GM21381 (cell line): Measurements from ENCODE around the gene HIF3A.

Experiments
- ATAC-seq: cut with Tn5 transposase; IDR thresholded peaks from one replicate; pipeline ENCODE4 v1.9.1; 2021; ENCODE audit warnings: mild to moderate bottlenecking, moderate library complexity; ENCODE audit not compliant: unreplicated experiment

Gene HIF3A

DNA sequence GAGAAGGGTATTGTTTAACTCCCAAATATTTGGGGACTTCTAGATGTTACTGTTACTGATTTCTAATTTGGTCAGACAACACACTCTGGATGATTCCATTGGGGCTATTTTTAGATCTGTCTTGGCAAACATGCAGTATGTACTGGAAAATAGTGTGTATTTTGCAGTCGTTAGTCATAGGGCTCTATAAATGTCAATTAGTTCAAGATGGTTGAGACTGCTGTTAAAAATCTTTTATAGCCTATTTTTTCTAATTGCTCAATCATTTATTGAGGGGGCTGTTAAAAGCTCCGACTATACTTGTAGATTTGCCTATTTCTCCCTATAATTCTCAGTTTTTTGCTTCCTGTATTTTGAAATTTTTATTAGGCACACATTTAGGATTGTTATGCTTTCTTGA, 81.4 kb downstream of the HIF3A start:
- ATAC-seq = no peak

DNA sequence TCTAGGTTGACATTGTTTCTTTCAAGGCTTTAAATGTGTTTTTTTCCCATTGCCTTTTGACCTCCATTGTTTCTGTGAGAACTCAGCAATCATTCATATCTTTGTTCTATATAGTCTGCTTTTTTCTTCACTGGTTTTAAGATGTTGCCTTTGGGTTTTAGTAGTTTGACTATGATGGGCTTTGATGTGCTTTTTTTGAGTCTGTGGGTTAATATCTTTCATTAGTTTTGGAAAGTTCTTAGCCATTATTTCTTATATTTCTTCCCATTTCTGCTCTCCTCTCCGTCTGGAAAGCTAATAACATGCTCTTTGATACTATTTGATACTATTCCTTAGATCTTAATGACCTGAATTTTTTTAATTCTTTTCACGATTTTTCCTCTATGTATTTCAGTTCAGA, 83.8 kb downstream of the HIF3A start:
- ATAC-seq = no peak

DNA sequence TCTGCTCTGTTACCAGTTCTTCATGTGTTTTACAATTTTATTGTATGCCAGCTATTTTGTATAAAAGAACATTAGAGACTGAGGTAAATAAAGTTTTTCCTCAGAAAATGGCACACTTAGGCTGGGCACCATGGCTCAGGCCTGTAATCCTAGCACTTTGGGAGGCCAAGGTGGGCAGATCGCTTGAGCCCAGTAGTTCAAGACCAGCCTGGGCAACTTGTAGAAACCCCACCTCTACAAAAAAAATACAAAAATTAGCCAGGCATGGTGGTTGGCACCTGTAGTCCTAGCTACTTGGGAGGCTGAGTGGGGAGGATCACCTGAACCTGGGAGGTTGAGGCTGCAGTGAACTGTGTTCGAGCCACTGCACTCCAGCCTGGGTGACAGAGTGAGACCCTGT, 84.5 kb downstream of the HIF3A start:
- ATAC-seq = no peak

DNA sequence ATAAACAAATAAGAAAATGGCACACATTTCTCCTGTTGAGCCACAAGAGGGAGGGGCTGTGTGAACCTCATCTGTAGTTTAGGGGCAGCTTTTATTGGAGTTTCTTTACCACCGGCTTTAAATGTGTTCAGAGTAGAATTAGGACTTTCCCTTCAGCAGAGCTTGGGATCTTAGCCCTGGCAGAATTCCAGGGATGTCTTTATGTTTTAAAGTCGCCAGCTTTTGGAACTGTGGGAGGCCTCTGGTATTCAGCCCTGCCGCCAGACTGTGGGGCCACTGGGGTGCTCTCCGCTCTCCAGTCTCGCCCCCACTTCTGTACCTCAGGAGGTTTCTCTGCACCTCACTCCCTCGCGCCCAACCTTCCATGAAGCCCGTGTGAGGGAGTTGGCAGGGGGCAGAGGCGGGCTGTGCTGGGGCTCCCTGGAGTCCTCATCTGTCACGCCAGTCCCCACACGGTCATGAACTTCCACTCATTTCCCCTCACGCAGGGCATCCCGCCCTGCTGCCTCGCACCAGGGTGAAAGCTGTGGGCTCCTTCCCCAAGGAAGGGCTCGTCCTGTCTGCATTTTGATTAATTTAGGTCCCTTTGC, 85.0 kb downstream of the HIF3A start:
- ATAC-seq = no peak

DNA sequence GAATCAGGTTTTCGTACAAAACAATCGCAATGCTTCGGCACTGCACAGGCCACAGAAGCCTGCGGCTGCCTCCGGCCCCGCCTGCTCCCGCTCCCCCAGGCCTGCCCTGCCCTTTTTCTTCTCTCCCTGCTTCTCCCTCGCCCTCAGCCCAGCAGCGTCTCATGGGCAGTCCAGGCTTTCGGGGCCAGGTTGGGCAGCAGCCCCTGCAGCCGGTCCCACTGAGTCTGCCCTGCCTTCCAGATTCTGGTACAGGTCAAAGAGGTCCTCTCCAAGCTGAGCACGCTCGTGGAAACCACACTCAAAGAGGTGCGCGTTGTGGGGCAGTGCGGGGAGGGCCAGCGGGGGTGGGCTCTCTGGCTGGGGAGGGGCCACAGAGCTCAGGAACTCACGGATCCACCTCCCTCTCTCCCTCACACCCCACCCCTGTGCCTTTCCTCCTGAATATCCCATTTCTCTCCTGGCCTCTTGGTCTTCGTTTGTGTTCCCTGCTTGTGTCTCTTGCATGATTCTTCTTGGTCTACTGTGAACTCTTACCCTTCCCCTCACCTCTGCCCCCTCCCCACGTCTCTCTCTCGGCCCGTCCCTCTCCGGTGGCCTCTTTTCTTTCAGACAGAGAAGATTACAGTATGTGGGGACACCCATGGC, 86.5 kb downstream of the HIF3A start:
- ATAC-seq = no peak

DNA sequence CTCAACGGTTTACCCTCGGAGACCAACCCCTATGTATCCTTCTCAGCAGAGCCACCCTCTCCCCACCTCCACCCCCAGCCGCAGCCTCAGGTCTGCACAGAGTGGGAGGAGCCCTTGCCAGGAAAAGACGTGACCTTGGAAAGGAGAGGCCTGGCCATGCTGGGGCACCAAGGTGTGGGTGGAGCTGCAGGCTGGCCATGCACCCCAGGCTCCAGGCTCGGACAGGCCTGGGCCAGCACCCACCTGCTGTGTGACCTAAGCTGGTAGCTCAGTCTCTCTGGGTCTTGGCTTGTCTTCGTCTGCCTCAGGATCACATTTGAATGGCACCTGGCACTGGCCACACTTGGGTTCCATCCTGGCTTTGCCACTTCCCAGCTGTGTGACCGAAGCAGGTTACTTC, 87.0 kb downstream of the HIF3A start:
- no peak for ATAC-seq

DNA sequence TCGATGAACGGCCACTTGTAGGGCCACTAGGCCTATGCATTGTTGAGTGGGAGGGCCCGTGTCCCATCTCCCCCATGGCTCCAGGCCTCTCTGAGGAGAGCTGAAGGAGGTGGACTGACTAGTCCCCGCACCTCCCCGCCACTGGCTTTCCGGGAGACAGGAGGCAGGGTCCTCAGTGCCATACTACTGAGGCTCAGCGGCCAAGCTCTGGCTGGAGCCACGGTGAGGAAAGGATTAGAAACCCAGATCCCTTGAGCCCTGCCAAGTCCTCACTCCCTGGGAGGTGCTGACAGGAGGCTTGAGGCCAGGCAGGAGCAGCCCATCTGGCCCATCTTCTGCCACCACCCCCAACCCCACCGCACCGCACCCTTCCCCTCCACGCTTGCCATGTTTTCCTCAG, 87.6 kb downstream of the HIF3A start:
- ATAC-seq = no peak

DNA sequence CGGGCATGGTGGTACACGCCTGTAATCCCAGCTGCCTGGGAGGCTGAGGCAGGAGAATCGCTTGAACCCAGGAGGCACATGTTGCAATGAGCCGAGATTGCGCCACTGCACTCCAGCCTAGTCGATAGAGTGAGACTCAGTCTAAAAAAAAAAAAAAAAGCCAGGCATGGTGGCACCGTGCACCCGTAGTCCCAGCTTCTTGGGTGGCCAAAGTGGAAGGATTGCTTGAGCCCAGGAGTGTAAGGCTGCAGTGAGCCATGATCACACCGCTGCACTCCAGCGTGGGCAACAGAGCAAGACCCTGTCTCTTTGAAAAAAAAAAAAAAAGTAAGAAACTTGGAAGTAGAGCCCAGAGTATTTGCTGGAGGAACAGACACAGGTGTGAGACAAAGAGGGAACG, 88.8 kb downstream of the HIF3A start:
- no peak for ATAC-seq

DNA sequence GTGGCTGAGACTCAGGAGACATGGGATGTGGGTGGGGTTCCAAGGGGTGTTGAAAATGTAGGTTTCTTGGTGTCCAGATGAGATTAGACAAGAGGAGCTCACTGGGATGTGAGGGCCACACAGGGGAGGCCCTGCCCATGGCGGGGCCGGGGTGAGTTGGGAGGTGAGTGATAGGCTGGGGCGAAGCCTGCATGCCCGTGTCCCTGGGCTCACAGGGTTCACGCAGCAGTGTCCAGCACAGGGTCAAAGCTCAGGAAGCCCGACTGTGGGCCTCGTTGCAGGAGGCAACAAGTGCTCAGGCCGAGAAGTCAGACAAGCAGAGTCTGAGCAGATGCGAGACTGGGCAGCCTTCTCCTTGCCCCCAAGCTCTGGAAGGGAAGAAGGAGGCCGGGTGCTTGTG, 89.3 kb downstream of the HIF3A start:
- ATAC-seq = no peak

DNA sequence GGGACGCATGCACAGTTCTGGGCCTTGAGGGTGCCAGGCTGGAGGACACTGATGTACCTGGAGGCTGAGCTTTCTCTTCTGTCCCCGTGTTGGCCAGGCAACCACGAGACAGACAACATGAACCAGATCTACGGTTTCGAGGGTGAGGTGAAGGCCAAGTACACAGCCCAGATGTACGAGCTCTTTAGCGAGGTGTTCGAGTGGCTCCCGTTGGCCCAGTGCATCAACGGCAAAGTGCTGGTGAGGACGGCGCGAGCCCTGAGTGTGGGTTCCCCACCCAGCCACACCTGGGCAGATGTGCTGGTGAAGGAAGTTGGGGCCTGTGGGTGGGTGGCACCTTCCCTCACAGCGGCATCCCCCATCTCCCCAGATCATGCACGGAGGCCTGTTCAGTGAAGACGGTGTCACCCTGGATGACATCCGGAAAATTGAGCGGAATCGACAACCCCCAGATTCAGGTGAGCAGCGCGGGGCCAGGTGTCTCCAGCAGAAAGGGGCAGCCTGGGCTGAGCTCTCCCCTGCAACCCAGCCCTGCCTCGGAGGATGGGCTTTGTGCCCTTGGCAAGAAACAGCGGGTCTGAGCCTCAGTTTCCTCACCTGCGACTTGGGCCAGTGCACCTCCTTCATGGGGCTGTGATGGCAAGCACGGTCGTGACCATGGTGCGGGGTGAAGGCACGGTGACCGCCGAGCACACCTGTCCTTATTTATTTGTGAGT, 90.3 kb downstream of the HIF3A start:
- no peak for ATAC-seq

DNA sequence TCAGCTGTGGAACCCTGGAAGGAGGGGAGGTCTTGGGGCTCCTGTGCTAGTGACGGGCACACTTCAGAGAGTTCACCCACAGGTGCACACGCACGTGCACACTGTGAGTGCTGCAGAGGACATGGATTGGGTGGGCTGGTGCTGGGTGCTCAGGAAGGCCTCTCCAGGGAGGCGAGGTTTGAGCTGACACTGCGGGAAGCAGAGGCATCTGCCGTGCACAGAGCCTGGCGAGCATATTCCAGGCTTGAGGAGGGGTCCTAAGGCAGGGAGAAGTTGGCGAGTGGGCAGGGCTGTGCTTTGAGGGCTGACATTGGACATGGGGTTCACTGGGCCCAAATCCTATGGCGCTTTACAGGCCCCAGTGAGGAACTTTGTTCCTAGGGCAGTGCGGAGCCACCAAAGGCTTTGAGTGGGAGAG, 90.9 kb downstream of the HIF3A start:
- ATAC-seq = no peak

DNA sequence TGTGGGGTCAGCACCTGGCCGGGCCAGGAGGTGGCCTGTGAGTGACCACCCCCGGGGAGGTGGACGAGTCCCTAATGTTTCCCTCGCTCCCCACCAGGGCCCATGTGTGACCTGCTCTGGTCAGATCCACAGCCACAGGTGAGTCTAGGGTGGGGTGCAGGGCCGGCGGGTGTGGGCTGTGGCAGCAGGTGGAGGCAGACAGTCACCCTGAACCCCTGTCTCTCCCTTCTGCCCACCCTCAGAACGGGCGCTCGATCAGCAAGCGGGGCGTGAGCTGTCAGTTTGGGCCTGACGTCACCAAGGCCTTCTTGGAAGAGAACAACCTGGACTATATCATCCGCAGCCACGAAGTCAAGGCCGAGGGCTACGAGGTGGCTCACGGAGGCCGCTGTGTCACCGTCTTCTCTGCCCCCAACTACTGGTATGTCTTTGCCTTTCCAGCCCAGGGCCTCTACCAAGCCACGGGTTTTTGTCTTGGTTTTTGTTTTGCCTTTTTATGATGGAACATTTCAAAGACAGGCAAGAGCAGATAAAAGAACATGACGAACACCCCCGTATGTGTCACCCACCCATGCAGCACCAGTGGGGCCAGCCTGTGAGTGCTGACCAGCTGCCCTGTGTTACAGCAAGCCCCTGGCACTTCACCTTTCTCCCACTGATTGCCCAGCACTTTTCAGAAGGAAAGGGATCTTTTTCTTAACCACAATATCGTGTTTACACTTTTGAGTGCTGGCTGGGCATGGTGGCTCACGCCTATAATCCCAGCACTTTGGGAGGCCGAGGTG, 91.7 kb downstream of the HIF3A start:
- ATAC-seq = no peak

DNA sequence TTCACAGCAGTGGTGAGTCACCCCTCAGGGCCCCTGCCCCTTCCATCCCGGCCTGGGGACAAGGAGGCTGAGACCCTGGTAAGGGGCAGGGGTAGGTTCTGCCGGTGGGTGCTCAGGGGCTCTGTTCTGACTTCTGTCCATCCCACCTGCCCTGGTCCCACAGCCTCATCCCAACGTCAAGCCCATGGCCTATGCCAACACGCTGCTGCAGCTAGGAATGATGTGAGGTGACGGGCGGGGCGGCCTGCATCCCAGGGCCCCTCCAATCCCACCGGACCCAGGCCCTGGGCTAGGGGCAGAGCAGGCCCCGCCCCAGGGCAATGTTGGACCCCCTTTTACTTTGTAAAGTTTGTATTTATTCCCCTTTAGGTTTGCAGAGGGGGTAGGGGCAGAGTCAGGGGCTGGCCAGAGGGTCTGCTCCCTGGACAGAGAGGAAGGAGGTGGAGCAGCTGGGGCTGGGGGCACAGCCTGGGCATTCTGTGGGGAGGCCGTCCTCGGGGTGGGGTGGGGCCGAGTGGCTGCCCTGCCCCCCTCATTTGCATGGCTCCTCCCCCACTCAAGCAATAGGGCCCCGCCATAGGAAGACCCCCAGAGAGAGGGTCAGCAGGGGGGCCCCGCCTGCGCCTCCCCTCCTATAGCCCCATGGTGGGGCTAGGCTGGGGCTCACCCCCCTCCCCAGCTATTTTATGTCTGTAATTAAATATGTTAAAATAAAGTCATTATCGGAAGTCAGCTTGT, 93.4 kb downstream of the HIF3A start:
- ATAC-seq = no peak

DNA sequence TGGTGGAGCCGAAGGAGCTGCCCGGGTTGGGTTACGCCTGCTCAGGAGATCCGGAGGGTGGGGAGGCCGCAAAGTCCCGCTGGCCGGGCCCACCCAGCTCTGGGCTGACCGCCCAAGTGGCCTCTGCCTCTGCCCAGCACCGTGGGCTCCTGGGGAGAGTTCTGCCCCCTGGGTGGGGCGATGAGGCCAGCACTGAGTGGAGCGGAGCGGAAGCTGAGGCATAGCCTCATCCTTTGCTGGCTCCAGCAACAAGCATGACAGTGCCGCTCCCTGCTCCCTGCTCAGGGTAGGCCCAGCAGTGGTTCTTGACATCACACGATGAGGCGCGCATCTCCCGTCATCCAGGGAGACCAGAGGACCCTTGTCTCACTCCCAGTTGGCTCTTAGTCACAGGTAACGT, 94.0 kb downstream of the HIF3A start:
- ATAC-seq = no peak

DNA sequence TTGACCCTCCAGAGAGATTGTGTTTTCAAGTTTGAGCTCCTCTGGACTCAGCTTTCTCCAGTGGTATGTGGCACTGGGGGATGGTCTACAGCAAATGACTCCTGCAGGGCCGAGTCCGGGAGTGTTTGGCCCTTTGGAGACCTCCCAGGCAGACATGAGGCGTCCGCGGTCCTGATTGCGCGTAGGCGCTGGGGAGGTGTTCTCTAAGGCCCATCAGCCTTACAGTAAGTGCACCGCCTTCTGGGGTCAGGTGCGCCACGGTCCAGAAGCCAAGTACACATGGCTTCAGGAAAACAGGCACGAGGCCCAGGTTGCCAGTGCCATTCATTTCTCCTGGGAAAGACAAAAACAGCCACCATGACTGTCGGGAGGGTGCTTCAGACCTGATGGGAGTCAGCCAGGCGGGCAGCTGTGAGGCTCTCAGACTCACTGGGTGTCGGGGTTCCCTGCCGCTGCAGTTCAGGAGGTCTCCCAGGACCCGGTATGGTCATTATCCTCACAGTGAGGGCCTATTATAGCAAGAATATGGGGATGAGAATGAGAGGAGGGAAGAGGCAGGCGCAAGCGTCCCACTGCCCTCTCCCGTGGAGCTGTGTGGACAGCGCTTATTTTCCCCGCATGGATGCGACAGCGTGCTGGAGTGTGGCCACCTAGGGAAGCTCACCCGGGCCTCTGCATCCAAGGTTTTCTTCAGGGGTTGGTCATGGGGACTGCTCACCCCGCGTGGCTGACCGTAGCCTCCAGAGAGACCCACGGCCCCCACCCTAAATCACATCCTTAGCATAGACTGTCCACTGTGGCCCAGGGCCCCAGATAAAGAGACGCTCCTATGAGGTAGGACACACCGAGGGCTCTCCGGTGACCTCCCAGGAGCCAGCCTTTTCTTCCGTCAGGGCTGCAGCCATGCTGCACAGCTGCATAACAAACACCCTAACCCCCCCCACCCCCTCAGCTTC, 94.7 kb downstream of the HIF3A start:
- ATAC-seq = no peak

DNA sequence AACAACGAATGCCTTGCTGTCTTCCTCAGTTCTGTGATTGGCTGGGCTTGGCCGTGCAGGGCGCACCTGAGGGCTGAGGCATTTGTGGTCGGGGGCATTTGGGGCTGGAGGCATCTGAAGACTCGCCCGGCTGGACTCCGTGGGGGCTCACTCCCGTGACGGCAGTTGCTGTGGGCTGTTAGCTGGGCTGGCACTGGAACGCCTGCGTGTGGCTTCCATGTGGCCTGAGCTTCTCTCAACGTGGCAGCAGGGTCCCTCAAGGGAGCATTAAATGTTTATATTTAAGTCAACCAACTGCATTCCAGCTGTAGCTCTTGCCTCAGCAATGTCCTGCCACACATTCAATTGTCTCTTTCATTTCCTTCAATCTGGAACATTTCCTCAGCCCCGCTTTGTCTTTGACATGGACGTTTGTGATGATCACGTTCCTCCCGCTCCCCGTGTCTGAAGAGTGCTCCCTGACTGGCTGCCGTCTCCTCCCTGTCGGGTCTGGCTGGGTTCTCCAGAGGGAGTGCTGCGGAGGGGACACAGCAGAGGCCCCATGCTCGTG, 95.5 kb downstream of the HIF3A start:
- ATAC-seq = no peak

DNA sequence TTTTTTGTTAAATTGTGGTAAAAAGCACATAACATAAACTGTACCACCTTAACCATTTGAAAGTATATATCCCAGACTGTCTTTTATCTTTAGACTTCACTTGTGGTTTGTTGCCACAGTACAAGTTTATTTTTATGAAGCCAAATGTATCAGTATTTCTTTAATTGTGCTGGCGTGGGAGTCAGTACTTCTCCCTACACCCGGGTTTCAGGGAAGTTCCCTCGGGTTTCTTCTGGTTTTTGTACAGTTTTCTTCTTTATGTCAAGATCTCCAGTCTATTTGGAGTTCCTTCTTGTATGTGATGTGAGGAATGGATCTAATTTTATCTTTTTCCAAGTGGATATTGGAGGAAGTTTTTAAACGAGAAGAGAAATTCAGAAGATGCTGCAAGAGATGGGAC, 96.0 kb downstream of the HIF3A start:
- ATAC-seq = no peak
